Large intestine (tissue), 3 donors: ENCODE measurements around the gene TMOD1. TPM values are rescaled to one million over a fixed set of nuclear protein-coding genes. Genes with fewer than 3 reads are reported as not detected.
"Not testable (repeated sequence)": the region's sequence is repeated elsewhere in the genome, so short reads cannot be mapped to it uniquely, and the experiment has no call there.

Source experiments
- DNase-seq, 2 donors: peaks; one replicate each; pipeline versions ENCODE4 v3.0.0 to v3.0.0-alpha.2; 2013
- H3K27ac ChIP-seq: one replicate; pipeline ENCODE4 v1.5.1; 2013; ENCODE audit warnings: low read length
- H3K27me3 ChIP-seq: 2 replicates; pipeline ENCODE4 v1.6.1; 2013; ENCODE audit warnings: low read length; ENCODE audit not compliant: control insufficient read depth, insufficient read depth
- H3K36me3 ChIP-seq: 2 replicates; pipeline ENCODE4 v1.6.1; 2013; ENCODE audit warnings: low read length; ENCODE audit not compliant: control insufficient read depth, insufficient read depth
- H3K4me1 ChIP-seq: one replicate; pipeline ENCODE4 v1.6.1; 2013; ENCODE audit warnings: low read length; ENCODE audit not compliant: control insufficient read depth, insufficient read depth
- H3K4me3 ChIP-seq: one replicate; pipeline ENCODE4 v1.5.1; 2013; ENCODE audit warnings: low read length
- H3K9me3 ChIP-seq: one replicate; pipeline ENCODE4 v1.6.1; 2013; ENCODE audit warnings: mild to moderate bottlenecking, low read depth, low read length, moderate library complexity; ENCODE audit not compliant: control insufficient read depth
- WGBS: methylation state at CpG from one replicate; pipeline ENCODE4 v1.1.5; 2013; ENCODE audit warnings: low lambda C conversion rate; ENCODE audit not compliant: insufficient coverage; 5-methylcytosine and 5-hydroxymethylcytosine counted together
- polyA plus RNA-seq: library from polyadenylated mRNA; unstranded; fragments of 120-200 nt; gene quantifications from one replicate; pipeline ENCODE4 v1.2.1, GENCODE V29; 2013

Gene TMOD1
- polyA plus RNA-seq, 1 donor: 8.9 TPM

- DNase-seq, H3K4me1 ChIP-seq, H3K36me3 ChIP-seq, H3K4me3 ChIP-seq, H3K27ac ChIP-seq: not testable (repeated sequence)
- no CpG with 5 or more reads among the region's 36 CpGs for WGBS
- peaks cover 12% of the 10 kb centered on the region for H3K9me3 ChIP-seq
- peaks cover 29% of the 10 kb centered on the region for H3K27me3 ChIP-seq
Observed at GRCh38 chr9:97497558-97498375, 3.7 kb upstream of the TMOD1 start.

GRCh38 chr9:97498846-97499245, 2.6 kb upstream of the TMOD1 start:
- H3K9me3 ChIP-seq: peaks cover 12% of the 10 kb centered on the region
- peaks cover 40% of the 10 kb centered on the region for H3K27me3 ChIP-seq
- H3K27ac ChIP-seq, DNase-seq, H3K36me3 ChIP-seq, H3K4me3 ChIP-seq: not testable (repeated sequence)
- peaks cover 12% of the 10 kb centered on the region for H3K4me1 ChIP-seq
- WGBS: no CpG with 5 or more reads among the region's 5 CpGs

- H3K4me1 ChIP-seq: peaks cover 12% of the 10 kb centered on the region
- H3K36me3 ChIP-seq: peaks cover 6% of the 10 kb centered on the region
- WGBS: no CpG with 5 or more reads among the region's 5 CpGs
- H3K27ac ChIP-seq: no peak overlapping the region
- peaks cover 12% of the 10 kb centered on the region for H3K9me3 ChIP-seq
- H3K4me3 ChIP-seq: no peak overlapping the region
- DNase-seq: no peak
- H3K27me3 ChIP-seq: peaks cover 54% of the 10 kb centered on the region
Observed at GRCh38 chr9:97500263-97500662, 1.2 kb upstream of the TMOD1 start.

- Histone ChIP-seq H3K4me3 (peak overlapping the region; percentile 27), H3K4me1 (peaks cover 12% of the 10 kb centered on the region), H3K36me3 (peaks cover 3% of the 10 kb centered on the region), H3K27me3 (peaks cover 60% of the 10 kb centered on the region), H3K9me3 (peaks cover 12% of the 10 kb centered on the region), H3K27ac (no peak overlapping the region)
- WGBS: 70% methylated on average over 2 of the region's 6 CpGs
- no peak for DNase-seq
Observed at GRCh38 chr9:97500765-97501176, 695 bp upstream of the TMOD1 start.

GRCh38 chr9:97501972-97502221, 431 bp downstream of the TMOD1 start:
- peaks cover 12% of the 10 kb centered on the region for H3K9me3 ChIP-seq
- DNase-seq: peak in 1 of 2 donors; percentile 19
- peaks cover 12% of the 10 kb centered on the region for H3K4me1 ChIP-seq
- H3K27me3 ChIP-seq: peaks cover 62% of the 10 kb centered on the region
- no peaks in the 10 kb centered on the region for H3K36me3 ChIP-seq
- peak overlapping the region; percentile 28 for H3K4me3 ChIP-seq
- WGBS: no CpG with 5 or more reads among the region's 30 CpGs
- no peak overlapping the region for H3K27ac ChIP-seq

GRCh38 chr9:97502222-97502983, 937 bp downstream of the TMOD1 start:
- Histone ChIP-seq H3K36me3 (no peaks in the 10 kb centered on the region), H3K27ac (no peak overlapping the region), H3K4me3 (peak overlapping the region; percentile 28), H3K4me1 (peaks cover 12% of the 10 kb centered on the region), H3K9me3 (peaks cover 12% of the 10 kb centered on the region), H3K27me3 (peaks cover 62% of the 10 kb centered on the region)
- DNase-seq: peak in 1 of 2 donors; percentile 31
- whole genome bisulfite sequencing: no CpG with 5 or more reads among the region's 49 CpGs

- Histone ChIP-seq H3K27ac (no peak overlapping the region), H3K36me3 (no peaks in the 10 kb centered on the region), H3K9me3 (peaks cover 7% of the 10 kb centered on the region), H3K4me1 (peaks cover 12% of the 10 kb centered on the region), H3K27me3 (peaks cover 63% of the 10 kb centered on the region), H3K4me3 (peak overlapping the region; percentile 28)
- peak in 1 of 2 donors; percentile 39 for DNase-seq
- 38% methylated on average over 2 of the region's 17 CpGs for WGBS
Observed at GRCh38 chr9:97502984-97503861, 1.8 kb downstream of the TMOD1 start.

GRCh38 chr9:97503862-97504210, 2.4 kb downstream of the TMOD1 start:
- DNase-seq: no peak
- Histone ChIP-seq H3K9me3 (peaks cover 4% of the 10 kb centered on the region), H3K27me3 (peaks cover 66% of the 10 kb centered on the region), H3K36me3 (no peaks in the 10 kb centered on the region), H3K4me1 (peaks cover 12% of the 10 kb centered on the region), H3K27ac (no peak overlapping the region), H3K4me3 (no peak overlapping the region)
- WGBS: no CpG with 5 or more reads among the region's 1 CpG

GRCh38 chr9:97504381-97505216, 3.1 kb downstream of the TMOD1 start:
- Histone ChIP-seq H3K36me3 (no peaks in the 10 kb centered on the region), H3K27me3 (peaks cover 60% of the 10 kb centered on the region), H3K4me3 (no peak overlapping the region), H3K27ac (no peak overlapping the region), H3K4me1 (peaks cover 12% of the 10 kb centered on the region), H3K9me3 (peaks cover 4% of the 10 kb centered on the region)
- whole genome bisulfite sequencing: 70% methylated on average over 2 of the region's 8 CpGs
- DNase-seq: no peak
